Adrenal gland (tissue), 12 donors: ENCODE results near the gene TNS3. TPM values are rescaled to one million over a fixed set of nuclear protein-coding genes. Genes with fewer than 3 reads are reported as not detected.

ENCODE experiments used
- DNase-seq, 7 donors: peaks; one replicate each; pipeline ENCODE4 v3.0.0-alpha.2; 2019 to 2020
- H3K27ac ChIP-seq, 5 donors: fragments of 200-600 bp; sonication (generic) in 4 of 5; 1 replicate in 3 of 5; 2 replicates in 2 of 5; pipeline versions ENCODE4 v1.5.1 to v1.8.0; 2016 to 2020; ENCODE audit warnings: mild to moderate bottlenecking in 1 of 5
- H3K27me3 ChIP-seq: fragments of 200-600 bp; 2 replicates; pipeline ENCODE4 v1.8.0; 2021
- H3K36me3 ChIP-seq, 2 donors: fragments of 200-600 bp; replicated peaks in 1 of 2; 1 replicate in 1 of 2; 2 replicates in 1 of 2; pipeline versions ENCODE4 v1.5.1 to v1.8.0; 2018 to 2022
- H3K4me1 ChIP-seq, 2 donors: fragments of 200-600 bp; replicated peaks in 1 of 2; 1 replicate in 1 of 2; 2 replicates in 1 of 2; pipeline versions ENCODE4 v1.5.1 to v1.8.0; 2018 to 2021
- H3K4me3 ChIP-seq, 4 donors: fragments of 200-600 bp; sonication (generic) in 3 of 4; one replicate each; pipeline ENCODE4 v1.5.1; 2016 to 2018
- H3K9me3 ChIP-seq, 3 donors: fragments of 200-600 bp; sonication (generic) in 1 of 3; replicated peaks in 1 of 3; 1 replicate in 2 of 3; 2 replicates in 1 of 3; pipeline versions ENCODE4 v1.5.1 to v1.8.0; 2016 to 2021
- CTCF ChIP-seq, 6 experiments: fragments of 450-650 bp in 4 of 6; fragments of 200-600 bp in 2 of 6; sonication (generic) in 1 of 6; IDR thresholded peaks; 1 replicate in 5 of 6; 2 replicates in 1 of 6; pipeline versions ENCODE4 v1.5.1 to v1.8.0; 2016 to 2021; ENCODE audit warnings: antibody characterized with exemption in 6 of 6, mild to moderate bottlenecking in 2 of 6, moderate library complexity in 1 of 6
- POLR2A ChIP-seq, 2 donors: fragments of 450-650 bp; IDR thresholded peaks; one replicate each; pipeline ENCODE4 v1.6.1; 2017; ENCODE audit warnings: antibody characterized with exemption in 2 of 2, mild to moderate bottlenecking in 2 of 2, moderate library complexity in 1 of 2
- WGBS, 4 donors: extraction: QIAGEN DNeasy Blood & Tissue Kit in 2 of 4; methylation state at CpG; one replicate each; pipeline versions ENCODE4 v1.1.5 to v1.1.7; 2013 to 2017; 5-methylcytosine and 5-hydroxymethylcytosine counted together
- intact Hi-C, 2 donors: fragments of 100-400 bp; cut with DNase I; formaldehyde crosslinking; loops; one replicate each; pipeline versions ENCODE4 v1.14.1 to v1.15.0; 2022 to 2023
- polyA plus RNA-seq, 3 donors: library from polyadenylated mRNA; stranded (reverse); fragments of 200-250 nt in 2 of 3; fragments of 350-450 nt in 1 of 3; fragmentation: Illumina TruSeq in 1 of 3; extraction: RNeasy Lipid Tissue Mini Kit (QIAGEN cat#74804) in 1 of 3; gene quantifications; one replicate each; pipeline ENCODE4 v1.2.3, GENCODE V29; 2013 to 2014
- total RNA-seq, 9 donors: library from RNA; depleted of rRNA in 4 of 9; stranded (reverse); fragments of >200 nt in 4 of 9; fragments of 120-200 nt in 1 of 9; fragmentation: NEBNext Ultra II Directional in 1 of 9; extraction: Animal tissue kit (Norgen Biotek cat#: 25700) in 1 of 9; gene quantifications; one replicate each; pipeline versions ENCODE4 v1.1.0 to v1.2.4, GENCODE V29; 2013 to 2023
- donor health status: healthy with polysubstance abuse.
- donor health status: Bipolar disorder and iron deficiency.
- donor health status: DM: yes; HTN: yes; CAD: no.
- donor health status: DM: no; HTN: no; CAD: no.
- donor health status: DM: no; HTN: no; CAD: no.
- donor health status: DM: yes; HTN: yes; CAD: no.

Gene TNS3
- total and polyA plus RNA-seq, 12 donors, result 21.0 to 188 (median 99.8) TPM

DNA sequence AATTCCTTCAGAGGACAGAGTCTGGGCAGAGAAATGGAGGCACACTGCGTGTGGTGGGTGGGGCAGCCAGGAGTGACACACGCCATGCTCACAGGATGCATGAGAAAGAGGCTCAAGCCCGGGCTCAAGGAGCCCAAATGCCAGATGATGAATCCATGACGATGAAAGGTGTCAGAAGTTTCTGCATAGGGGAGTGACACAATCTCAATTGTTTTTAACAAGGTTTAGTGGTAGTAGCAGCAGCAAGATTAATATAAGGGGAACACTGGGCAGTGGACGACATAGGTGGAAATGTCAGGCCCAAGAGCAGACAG, 126.1 kb downstream of the TNS3 start:
- Histone ChIP-seq H3K9me3 (no peaks in the 10 kb centered on the region), H3K27ac (peak overlapping the region in 2 of 5 donors; percentile 97 to 98), H3K27me3 (no peaks in the 10 kb centered on the region), H3K36me3 (no peaks in the 10 kb centered on the region), H3K4me1 (peaks cover 34 to 72% of the 10 kb centered on the region in 2 donors), H3K4me3 (no peak overlapping the region)
- TF ChIP-seq POLR2A (IDR thresholded peaks at IDR 0.05) (no peak), CTCF (IDR thresholded peaks at IDR 0.05) (no peak)
- no peak for DNase-seq
- 91 to 95% (median 94%) methylated on average over 5 of the region's 5 CpGs for WGBS, 4 donors
- intact Hi-C loops, result no loop called here

GRCh38 chr7:47454974-47455871, 126.7 kb downstream of the TNS3 start:
- no peaks in the 10 kb centered on the region for H3K27me3 ChIP-seq
- H3K4me1 ChIP-seq, result peaks cover 37 to 72% of the 10 kb centered on the region in 2 donors
- H3K9me3 ChIP-seq, result no peaks in the 10 kb centered on the region
- intact Hi-C loops, result no loop called here
- no peak for DNase-seq
- peak overlapping the region; percentile 65 to 98 (median 87) for H3K27ac ChIP-seq
- H3K36me3 ChIP-seq, result no peaks in the 10 kb centered on the region
- 91 to 96% (median 96%) methylated on average over 6 to 7 of the region's 7 CpGs for WGBS, 4 donors
- H3K4me3 ChIP-seq, result no peak overlapping the region
- TF ChIP-seq POLR2A (IDR thresholded peaks at IDR 0.05), result no peak

DNA sequence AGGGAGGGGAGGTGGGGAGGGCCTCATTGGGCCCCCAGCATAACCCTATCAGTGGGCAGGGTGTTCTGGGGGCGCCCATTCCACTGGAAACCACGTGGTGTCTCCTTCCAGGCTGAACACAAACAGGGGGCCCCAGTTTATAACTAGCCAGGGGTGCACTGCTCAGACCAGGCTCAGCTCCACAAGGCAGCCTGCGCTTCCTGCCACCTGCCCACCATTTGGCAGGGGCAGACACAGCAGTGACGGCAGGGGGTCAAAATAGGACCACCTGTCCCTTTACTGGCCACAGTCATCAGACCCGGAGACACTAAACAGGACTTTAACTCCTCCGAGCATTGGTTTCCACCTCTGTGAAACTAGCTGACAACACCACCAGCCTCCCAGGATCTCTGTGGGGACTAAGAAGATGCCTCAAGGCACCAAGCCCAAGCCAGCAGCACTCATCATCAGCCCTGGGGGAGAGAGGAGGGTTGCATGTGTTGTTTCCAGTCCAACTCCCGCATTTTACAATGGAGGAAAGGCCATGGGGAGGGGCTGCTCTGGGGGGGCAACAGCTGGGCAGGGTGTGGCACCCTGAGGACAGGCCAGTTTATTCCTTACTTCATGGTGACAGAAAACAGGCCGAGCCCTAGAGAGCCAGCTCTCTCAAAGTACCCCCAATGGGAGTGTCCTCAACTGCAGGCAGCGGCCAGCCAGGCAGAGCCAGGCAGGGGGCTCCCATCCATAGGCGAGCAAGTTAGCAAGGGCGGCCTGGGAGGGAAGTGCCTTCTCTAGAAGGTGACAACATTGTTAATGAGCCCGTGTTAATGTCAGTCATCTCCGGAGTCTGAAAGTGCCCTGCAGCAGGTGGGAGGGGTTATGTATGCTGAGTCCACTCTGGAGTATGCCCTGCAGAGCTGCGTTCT, 127.6 kb downstream of the TNS3 start:
- no peak for TF ChIP-seq POLR2A (IDR thresholded peaks at IDR 0.05)
- TF ChIP-seq CTCF (IDR thresholded peaks at IDR 0.05), result no peak
- H3K4me3 ChIP-seq, result no peak overlapping the region
- no peaks in the 10 kb centered on the region for H3K9me3 ChIP-seq
- peaks cover 37 to 75% of the 10 kb centered on the region in 2 donors for H3K4me1 ChIP-seq
- 77 to 80% (median 77%) methylated on average over 9 to 14 of the region's 14 CpGs for WGBS, 4 donors
- intact Hi-C loops, result no loop called here
- no peaks in the 10 kb centered on the region for H3K36me3 ChIP-seq
- H3K27me3 ChIP-seq, result no peaks in the 10 kb centered on the region
- DNase-seq, result no peak
- H3K27ac ChIP-seq, result peak overlapping the region; percentile 65 to 98 (median 87)

GRCh38 chr7:47453093-47454061, 128.5 kb downstream of the TNS3 start:
- Histone ChIP-seq H3K27me3 (no peaks in the 10 kb centered on the region), H3K36me3 (no peaks in the 10 kb centered on the region), H3K9me3 (no peaks in the 10 kb centered on the region), H3K4me1 (peaks cover 31 to 65% of the 10 kb centered on the region in 2 donors), H3K4me3 (peak overlapping the region in 1 of 4 donors; percentile 2), H3K27ac (peak overlapping the region; percentile 65 to 98 (median 87))
- peak; percentile 61 to 91 (median 85) for DNase-seq
- TF ChIP-seq POLR2A (IDR thresholded peaks at IDR 0.05) (peak; percentile 14 to 75), CTCF (IDR thresholded peaks at IDR 0.05) (peak in 1 of 6 experiments; percentile 20)
- intact Hi-C loops, result no loop called here
- WGBS, 4 donors, result 25 to 40% (median 35%) methylated on average over 19 to 23 of the region's 23 CpGs
